ENCODE data around the gene IGFLR1.

- TF ChIP-seq CTCF (conservative IDR thresholded peaks at IDR 0.05; ENCODE audit: low read depth, low read length) (0 out of 2 replicates have a peak, but pooled peaks have one; percentile 11), POLR2A (IDR thresholded peaks at IDR 0.05; ENCODE audit: low read depth, low read length) (no peak; the same call in 1 of the 2 replicates), BHLHE40 (IDR thresholded peaks at IDR 0.05; ENCODE audit: low read depth, low read length) (no peak), RFX5 (IDR thresholded peaks at IDR 0.05; ENCODE audit: low read depth, low read length) (no peak), CEBPB (IDR thresholded peaks at IDR 0.05; ENCODE audit: low read depth, low read length) (peak; percentile 71), MXI1 (IDR thresholded peaks at IDR 0.05; ENCODE audit: borderline replicate concordance, low read depth, low read length) (peak; percentile 77), MAZ (IDR thresholded peaks at IDR 0.05; ENCODE audit: borderline replicate concordance, low read depth, low read length) (peak; percentile 91), NFE2L2 (IDR thresholded peaks at IDR 0.05; ENCODE audit: low read depth, low read length) (no peak), SMC3 (IDR thresholded peaks at IDR 0.05; ENCODE audit: low read depth, low read length) (no peak), USF2 (IDR thresholded peaks at IDR 0.05; ENCODE audit: low read depth, low read length) (no peak), CHD1 (IDR thresholded peaks at IDR 0.05; ENCODE audit: low read depth, low read length) (no peak)
Measured at GRCh38 chr19:35745328-35746086, 3.3 kb upstream of the IGFLR1 start, which contains the start of the genes PSENEN and U2AF1L4.
